ENCODE results near the gene TIMM50. TPM values are rescaled to one million over a fixed set of nuclear protein-coding genes. Genes with fewer than 3 reads are reported as not detected.

The TIMM50 gene
- total and polyA plus RNA-seq, 2 of the 8 experiments (the other 6 are each of a cell fraction or from before 2014, with no cell fraction given), result 155 to 187 TPM

- H3K9me3 ChIP-seq (ENCODE audit: insufficient read depth in 2 of 2, low read depth in 1 of 2, low read length in 1 of 2), result no peaks in the 10 kb centered on the region
- no peak overlapping the region for H4K91ac ChIP-seq (replicated peaks; ENCODE audit: insufficient read length, low read length)
- H2BK20ac ChIP-seq (ENCODE audit: low read length), result no peak overlapping the region
- no peaks in the 10 kb centered on the region for H3K27me3 ChIP-seq (replicated peaks in 1 of 4; ENCODE audit: control insufficient read depth in 3 of 4, extremely low read depth in 1 of 4, insufficient read depth in 3 of 4, low read length in 3 of 4)
- H3K27ac ChIP-seq (ENCODE audit: low read depth, low read length), result no peak overlapping the region
- no peak overlapping the region for H2BK12ac ChIP-seq (ENCODE audit: low read depth, low read length)
- H3K14ac ChIP-seq (ENCODE audit: insufficient read length), result no peak overlapping the region
- H3K79me2 ChIP-seq (ENCODE audit: control insufficient read depth in 1 of 2, insufficient read depth in 2 of 2, low read length in 2 of 2), result no peaks in the 10 kb centered on the region
- no peak overlapping the region for H3K56ac ChIP-seq (replicated peaks; ENCODE audit: insufficient read length, low read depth, low read length)
- no peak overlapping the region for H2BK15ac ChIP-seq (ENCODE audit: low read length)
- H3K23me2 ChIP-seq (ENCODE audit: low read depth, low read length), result no peaks in the 10 kb centered on the region; the same call in 1 of the 2 replicates
- CTCF ChIA-PET (ENCODE audit: partially characterized antibody), result interaction anchor here (0.7 to 5.6 kb wide), 23 partner anchors 10 to 200 kb away, joined by 3 to 78 read pairs (median 13); partner anchors contain the start of genes DLL3, EID2, EID2B and PLEKHG2
- no peak for DNase-seq (ENCODE audit: low read depth in 1 of 2, low spot score in 2 of 2)
- no peak overlapping the region for H3K9ac ChIP-seq (replicated peaks in 1 of 4; ENCODE audit: extremely low read depth in 1 of 4, low read depth in 3 of 4, low read length in 3 of 4)
- no peak overlapping the region for H3K4ac ChIP-seq (replicated peaks; ENCODE audit: insufficient read length, low read depth, low read length)
- H2AFZ ChIP-seq (ENCODE audit: low read length), result no peak overlapping the region
- peaks cover 3% of the 10 kb centered on the region; the same call in 1 of the 2 replicates for H3K79me1 ChIP-seq (ENCODE audit: low read depth, low read length)
- POLR2A ChIA-PET (ENCODE audit: partially characterized antibody), result interaction anchor here (0.6 to 5.3 kb wide), 10 partner anchors 24 to 82 kb away, joined by 3 to 20 read pairs (median 4); partner anchors contain the start of genes EID2B, MED29, PAF1 and RPS16
- no peak overlapping the region for H2BK5ac ChIP-seq (ENCODE audit: low read depth, low read length)
- H3K23ac ChIP-seq (ENCODE audit: insufficient read length), result no peak overlapping the region
- H3K18ac ChIP-seq (ENCODE audit: extremely low read depth, low read length), result no peak overlapping the region
- no peak for FAIRE-seq
- H3K4me1 ChIP-seq (replicated peaks in 1 of 4; ENCODE audit: control insufficient read depth in 3 of 4, insufficient read depth in 4 of 4, low read length in 3 of 4), result no peaks in the 10 kb centered on the region; a peak in 1 of 7 replicates
- no peak overlapping the region for H2AK5ac ChIP-seq (ENCODE audit: low read depth, low read length)
- H3K4me2 ChIP-seq (ENCODE audit: insufficient read depth in 1 of 2, low read depth in 2 of 2, low read length in 2 of 2), result no peak overlapping the region
- no peak overlapping the region for H2BK120ac ChIP-seq (replicated peaks; ENCODE audit: low read depth, low read length)
- 0 out of 2 replicates have a peak overlapping the region, but pooled peaks have one; percentile 40 for H4K8ac ChIP-seq (ENCODE audit: extremely low read depth, insufficient read depth, low read length)
- H3K36me3 ChIP-seq (ENCODE audit: control insufficient read depth in 2 of 4, insufficient read depth in 4 of 4, low read length in 3 of 4), result peaks cover 33 to 56% (median 53%) of the 10 kb centered on the region in 4 experiments
- peaks cover 6 to 17% of the 10 kb centered on the region in 2 experiments for H4K20me1 ChIP-seq (replicated peaks in 1 of 2; ENCODE audit: control insufficient read depth in 1 of 2, insufficient read depth in 2 of 2, low read length in 2 of 2)
- 91% methylated on average over 11 of the region's 11 CpGs; no CpG with 5 or more reads in 1 of the 2 experiments for WGBS, 2 experiments (ENCODE audit: extremely low coverage in 1 of 2, insufficient coverage in 1 of 2, insufficient read length in 1 of 2, insufficient replicate concordance in 2 of 2, low coverage in 1 of 2, low lambda C conversion rate in 2 of 2, missing lambda C conversion rate in 1 of 2)
- no peak overlapping the region for H3K4me3 ChIP-seq (ENCODE audit: extremely low read depth in 1 of 4, insufficient read depth in 2 of 4, low read depth in 3 of 4, low read length in 4 of 4)
- H4K5ac ChIP-seq (ENCODE audit: insufficient read length, low read depth, low read length), result no peak overlapping the region
- no peak for TF ChIP-seq POU5F1 (IDR thresholded peaks at IDR 0.05; ENCODE audit: low read depth, low read length)
- TF ChIP-seq GABPA (IDR thresholded peaks at IDR 0.05; ENCODE audit: borderline replicate concordance, insufficient read depth, low read length), result no peak
- TF ChIP-seq SUZ12 (IDR thresholded peaks at IDR 0.05; ENCODE audit: low read length), result no peak
- no peak for TF ChIP-seq RFX5 (IDR thresholded peaks at IDR 0.05; ENCODE audit: borderline replicate concordance, low read depth, low read length)
- no peak for TF ChIP-seq CHD1 (IDR thresholded peaks at IDR 0.05; ENCODE audit: low read depth, low read length)
- TF ChIP-seq PHF8 (conservative IDR thresholded peaks at IDR 0.05; ENCODE audit: low read depth, low read length), result no peak
- TF ChIP-seq ATF2 (IDR thresholded peaks at IDR 0.05; ENCODE audit: low read length), result no peak
- TF ChIP-seq CREB1 (IDR thresholded peaks at IDR 0.05), result no peak
- no peak for TF ChIP-seq BACH1 (IDR thresholded peaks at IDR 0.05; ENCODE audit: low read length)
- no peak for TF ChIP-seq TBP (IDR thresholded peaks at IDR 0.05; ENCODE audit: low read depth, low read length)
- TF ChIP-seq, protein P1, sequence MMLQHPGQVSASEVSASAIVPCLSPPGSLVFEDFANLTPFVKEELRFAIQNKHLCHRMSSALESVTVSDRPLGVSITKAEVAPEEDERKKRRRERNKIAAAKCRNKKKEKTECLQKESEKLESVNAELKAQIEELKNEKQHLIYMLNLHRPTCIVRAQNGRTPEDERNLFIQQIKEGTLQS (IDR thresholded peaks at IDR 0.05; ENCODE audit: insufficient read depth, low read depth, low read length), result no peak
Measured at GRCh38 chr19:39473443-39473960, 7.1 kb upstream of the TIMM50 start.

All from H1 (cell line).